GM23338 (cell line): ENCODE results near the gene SIAE. TPM values are rescaled to one million over a fixed set of nuclear protein-coding genes. Genes with fewer than 3 reads are reported as not detected.

Experiments used
- ATAC-seq: fragments of 200-7000 bp; cut with Tn5 transposase; 3 replicates; pipeline ENCODE4 v1.9.1; 2020
- DNase-seq: peaks from one replicate; pipeline ENCODE4 v3.0.0-alpha.2; 2015; ENCODE audit warnings: low spot score
- H2AFZ ChIP-seq: fragments of 200-600 bp; sonication (generic); 2 replicates; pipeline ENCODE4 v1.8.0; 2016; ENCODE audit warnings: antibody characterized with exemption, mild to moderate bottlenecking, moderate library complexity
- H3F3A ChIP-seq: fragments of 200-600 bp; sonication (generic); replicated peaks from 2 replicates; pipeline ENCODE4 v1.8.0; 2017; ENCODE audit warnings: antibody characterized with exemption, mixed run types, low read depth
- H3K27ac ChIP-seq: fragments of 200-600 bp; sonication (generic); 2 replicates; pipeline ENCODE4 v1.6.1; 2016; ENCODE audit warnings: low read depth
- H3K27me3 ChIP-seq: fragments of 200-600 bp; sonication (generic); 2 replicates; pipeline ENCODE4 v1.8.0; 2016; ENCODE audit warnings: mild to moderate bottlenecking, mixed run types, moderate library complexity; ENCODE audit not compliant: insufficient read depth
- H3K36me3 ChIP-seq: fragments of 200-600 bp; sonication (generic); 2 replicates; pipeline ENCODE4 v1.8.0; 2016; ENCODE audit warnings: mild to moderate bottlenecking; ENCODE audit not compliant: insufficient read depth
- H3K4me1 ChIP-seq: fragments of 200-600 bp; sonication (generic); 2 replicates; pipeline ENCODE4 v1.8.0; 2016; ENCODE audit warnings: mild to moderate bottlenecking, moderate library complexity; ENCODE audit not compliant: insufficient read depth
- H3K4me2 ChIP-seq: fragments of 200-600 bp; sonication (generic); 2 replicates; pipeline ENCODE4 v1.7.1; 2017; ENCODE audit warnings: mixed run types
- H3K4me3 ChIP-seq: fragments of 200-600 bp; sonication (generic); 2 replicates; pipeline ENCODE4 v1.6.1; 2016; ENCODE audit warnings: mixed run types
- H3K79me2 ChIP-seq: fragments of 200-600 bp; sonication (generic); replicated peaks from 2 replicates; pipeline ENCODE4 v1.8.0; 2017; ENCODE audit warnings: mild to moderate bottlenecking; ENCODE audit not compliant: insufficient read depth
- H3K9me2 ChIP-seq: fragments of 200-600 bp; sonication (generic); 2 replicates; pipeline ENCODE4 v1.8.0; 2017; ENCODE audit not compliant: insufficient read depth
- H4K20me1 ChIP-seq: fragments of 200-600 bp; sonication (generic); replicated peaks from 2 replicates; pipeline ENCODE4 v1.8.0; 2017; ENCODE audit warnings: mild to moderate bottlenecking; ENCODE audit not compliant: insufficient read depth
- H3K27ac Mint-ChIP-seq: 2 replicates; pipeline ENCODE4 v1.8.0; 2020; ENCODE audit warnings: inconsistent platforms, mild to moderate bottlenecking, moderate library complexity, mixed read lengths
- H3K27me3 Mint-ChIP-seq: 3 replicates; pipeline ENCODE4 v1.8.0; 2022; ENCODE audit warnings: low read depth, mild to moderate bottlenecking, moderate library complexity, mixed read lengths, inconsistent platforms; ENCODE audit not compliant: insufficient read depth, poor library complexity
- H3K36me3 Mint-ChIP-seq: 3 replicates; pipeline ENCODE4 v1.8.0; 2021; ENCODE audit warnings: low read depth, mild to moderate bottlenecking, inconsistent platforms, moderate library complexity, mixed read lengths
- H3K4me1 Mint-ChIP-seq: 3 replicates; pipeline ENCODE4 v1.8.0; 2020; ENCODE audit warnings: mild to moderate bottlenecking, inconsistent platforms, mixed read lengths
- H3K4me3 Mint-ChIP-seq: 3 replicates; pipeline ENCODE4 v1.8.0; 2021; ENCODE audit warnings: moderate library complexity, mild to moderate bottlenecking, inconsistent platforms, mixed read lengths
- H3K9me3 Mint-ChIP-seq: 3 replicates; pipeline ENCODE4 v1.8.0; 2020; ENCODE audit warnings: moderate library complexity, mild to moderate bottlenecking, inconsistent platforms, mixed read lengths
- CREB1 ChIP-seq: fragments of 250-450 bp; sonication (Bioruptor Pico); IDR thresholded peaks from 2 replicates; pipeline ENCODE4 v1.5.0; 2020; ENCODE audit warnings: low read depth, mild to moderate bottlenecking, moderate library complexity
- CTCF ChIP-seq, 2 experiments: fragments of 200-600 bp in 1 of 2; sonication (generic) in 1 of 2; conservative IDR thresholded peaks; 2 replicates each; pipeline versions ENCODE4 v1.5.1 to v1.6.1; 2016 to 2017; ENCODE audit warnings: antibody characterized with exemption in 2 of 2, low read depth in 2 of 2, mild to moderate bottlenecking in 2 of 2, moderate library complexity in 1 of 2
- ETS1 ChIP-seq: IDR thresholded peaks from 2 replicates; pipeline ENCODE4 v1.6.1; 2016; ENCODE audit warnings: antibody characterized with exemption
- EZH2 ChIP-seq: fragments of 200-600 bp; sonication (generic); IDR thresholded peaks from one replicate; pipeline ENCODE4 v1.8.0; 2017; ENCODE audit warnings: antibody characterized with exemption, mild to moderate bottlenecking, low read depth; ENCODE audit not compliant: unreplicated experiment
- EZH2phosphoT487 ChIP-seq: fragments of 200-600 bp; sonication (generic); IDR thresholded peaks from one replicate; pipeline ENCODE4 v1.8.1; 2018; ENCODE audit warnings: antibody characterized with exemption; ENCODE audit not compliant: unreplicated experiment
- JUNB ChIP-seq: IDR thresholded peaks from one replicate; pipeline ENCODE4 v1.6.1; 2016; ENCODE audit warnings: antibody characterized with exemption; ENCODE audit not compliant: unreplicated experiment
- NANOG ChIP-seq: IDR thresholded peaks from 2 replicates; pipeline ENCODE4 v1.6.1; 2016; ENCODE audit warnings: antibody characterized with exemption, borderline replicate concordance
- POLR2AphosphoS5 ChIP-seq: IDR thresholded peaks from 2 replicates; pipeline ENCODE4 v1.6.1; 2016; ENCODE audit warnings: antibody characterized with exemption, low read depth
- REST ChIP-seq: IDR thresholded peaks from one replicate; pipeline ENCODE4 v1.6.1; 2018; ENCODE audit warnings: antibody characterized with exemption; ENCODE audit not compliant: unreplicated experiment
- STAT1 ChIP-seq: IDR thresholded peaks from one replicate; pipeline ENCODE4 v1.6.1; 2016; ENCODE audit warnings: antibody characterized with exemption; ENCODE audit not compliant: unreplicated experiment
- ZNF114 ChIP-seq: fragments of 250-450 bp; sonication (Bioruptor Pico); IDR thresholded peaks from 2 replicates; pipeline ENCODE4 v1.5.0; 2020; ENCODE audit warnings: mild to moderate bottlenecking, moderate library complexity
- ZNF331 ChIP-seq: fragments of 250-450 bp; sonication (Bioruptor Pico); IDR thresholded peaks from 2 replicates; pipeline ENCODE4 v1.5.0; 2020; ENCODE audit warnings: low read depth, mild to moderate bottlenecking, moderate library complexity
- ZNF462 ChIP-seq: fragments of 250-450 bp; sonication (Bioruptor Pico); IDR thresholded peaks from 2 replicates; pipeline ENCODE4 v1.5.0; 2020; ENCODE audit warnings: mild to moderate bottlenecking, moderate library complexity
- polyA plus RNA-seq: library from polyadenylated mRNA; unstranded; fragments of >200 nt; fragmentation: Nextera tagmentation; extraction: Ambion mirVana; gene quantifications from 2 replicates; pipeline ENCODE4 v1.2.1, GENCODE V29; 2016
- total RNA-seq: library from RNA; depleted of rRNA; stranded (reverse); fragments of >200 nt; shearing (Covaris generic); gene quantifications from 2 replicates; pipeline ENCODE4 v1.2.3, GENCODE V29; 2014

The SIAE gene
- total and polyA plus RNA-seq, 2 experiments from 2014 or later: 1.1 to 1.7 TPM

GRCh38 chr11:124584681-124585372 lies 88.7 kb downstream of the SIAE start:
- Mint-ChIP-seq H3K4me3 (no peak overlapping the region), H3K27me3 (no peaks in the 10 kb centered on the region), H3K4me1 (peaks cover 12% of the 10 kb centered on the region; the same call in 2 of the 3 replicates), H3K36me3 (no peaks in the 10 kb centered on the region), H3K27ac (no peak overlapping the region), H3K9me3 (no peaks in the 10 kb centered on the region)
- Histone ChIP-seq H3K4me1 (no peaks in the 10 kb centered on the region), H3K79me2 (no peaks in the 10 kb centered on the region), H3K9me2 (0 out of 2 replicates have a peak, but pooled peaks cover 4% of the 10 kb centered on the region), H3K4me2 (no peak overlapping the region), H2AFZ (peak overlapping the region; percentile 78), H3K36me3 (no peaks in the 10 kb centered on the region), H3F3A (no peaks in the 10 kb centered on the region), H3K27me3 (no peaks in the 10 kb centered on the region), H3K27ac (no peak overlapping the region), H3K4me3 (no peak overlapping the region), H4K20me1 (no peaks in the 10 kb centered on the region)
- DNase-seq (no peak), ATAC-seq (peak; percentile 62)
- TF ChIP-seq ETS1: no peak
- no peak for TF ChIP-seq POLR2AphosphoS5
- TF ChIP-seq ZNF462: no peak
- no peak for TF ChIP-seq REST
- no peak for TF ChIP-seq STAT1
- no peak for TF ChIP-seq CTCF (conservative IDR thresholded peaks at IDR 0.05; ENCODE audit: low read depth in 2 of 2)
- no peak for TF ChIP-seq NANOG
- TF ChIP-seq CREB1 (CRISPR knock-in tag): no peak
- TF ChIP-seq JUNB: no peak
- no peak for TF ChIP-seq EZH2
- TF ChIP-seq EZH2phosphoT487: no peak
- TF ChIP-seq ZNF331: no peak
- TF ChIP-seq ZNF114 (CRISPR knock-in tag): no peak
